RWPE2 (cell line): ENCODE data around the gene ZNF613.
"Not testable (repeated sequence)": the region's sequence is repeated elsewhere in the genome, so short reads cannot be mapped to it uniquely, and the experiment has no call there.

ENCODE experiments used
- ATAC-seq: fragments of 200-7000 bp; cut with Tn5 transposase; 3 replicates; pipeline ENCODE4 v1.9.1; 2021; ENCODE audit warnings: low read depth
- DNase-seq: peaks from one replicate; pipeline ENCODE4 v3.0.0-alpha.2; 2020; ENCODE audit warnings: low spot score
- H3K27ac ChIP-seq: fragments of 450-650 bp; 2 replicates; pipeline ENCODE4 v1.5.1; 2017; ENCODE audit warnings: mild to moderate bottlenecking; ENCODE audit not compliant: poor library complexity, severe bottlenecking
- H3K27me3 ChIP-seq: fragments of 250-450 bp; sonication (Bioruptor Pico); 2 replicates; pipeline ENCODE4 v1.5.1; 2021; ENCODE audit warnings: mild to moderate bottlenecking, moderate library complexity; ENCODE audit not compliant: insufficient read depth, poor library complexity, severe bottlenecking
- H3K36me3 ChIP-seq: fragments of 250-450 bp; sonication (Bioruptor Pico); 2 replicates; pipeline ENCODE4 v1.5.1; 2020; ENCODE audit warnings: low read depth, mild to moderate bottlenecking, moderate library complexity
- H3K4me1 ChIP-seq: fragments of 250-450 bp; sonication (Bioruptor Pico); 2 replicates; pipeline ENCODE4 v1.5.1; 2021; ENCODE audit warnings: mild to moderate bottlenecking, moderate library complexity; ENCODE audit not compliant: insufficient read depth, poor library complexity, severe bottlenecking
- H3K4me3 ChIP-seq: fragments of 250-450 bp; sonication (Bioruptor Pico); 2 replicates; pipeline ENCODE4 v1.5.1; 2021; ENCODE audit warnings: mild to moderate bottlenecking, moderate library complexity; ENCODE audit not compliant: severe bottlenecking
- H3K9me3 ChIP-seq: fragments of 250-450 bp; sonication (Bioruptor Pico); 2 replicates; pipeline ENCODE4 v1.5.1; 2021; ENCODE audit warnings: mild to moderate bottlenecking, moderate library complexity; ENCODE audit not compliant: severe bottlenecking
- TF ChIP-seq, protein P1 (sequence below): fragments of 450-650 bp; IDR thresholded peaks from one replicate; pipeline ENCODE4 v1.5.1; 2017; ENCODE audit warnings: mild to moderate bottlenecking, moderate library complexity; ENCODE audit not compliant: poor library complexity, severe bottlenecking

Gene ZNF613

DNA sequence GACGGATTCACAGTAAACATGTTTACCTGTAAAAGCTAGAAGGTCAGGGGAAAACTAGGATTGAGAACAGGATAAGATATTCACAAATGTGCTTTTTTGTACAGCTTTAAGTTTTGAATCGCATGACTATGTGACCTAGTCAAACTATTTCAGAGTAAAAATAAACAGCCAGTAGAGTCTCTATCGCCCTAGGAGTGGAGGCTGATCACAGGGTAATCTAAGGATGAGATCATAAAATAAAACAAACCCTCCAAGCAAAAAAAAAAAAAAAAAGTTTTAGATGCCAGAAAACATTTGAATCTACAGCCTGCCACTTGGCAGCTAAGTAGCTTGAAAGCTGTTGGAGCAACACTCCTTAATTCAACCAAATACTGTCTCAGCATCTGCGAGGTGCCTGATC, 32.5 kb downstream of the ZNF613 start:
- ATAC-seq = no peak
- H3K4me1 ChIP-seq = no peaks in the 10 kb centered on the region
- TF ChIP-seq, protein P1, sequence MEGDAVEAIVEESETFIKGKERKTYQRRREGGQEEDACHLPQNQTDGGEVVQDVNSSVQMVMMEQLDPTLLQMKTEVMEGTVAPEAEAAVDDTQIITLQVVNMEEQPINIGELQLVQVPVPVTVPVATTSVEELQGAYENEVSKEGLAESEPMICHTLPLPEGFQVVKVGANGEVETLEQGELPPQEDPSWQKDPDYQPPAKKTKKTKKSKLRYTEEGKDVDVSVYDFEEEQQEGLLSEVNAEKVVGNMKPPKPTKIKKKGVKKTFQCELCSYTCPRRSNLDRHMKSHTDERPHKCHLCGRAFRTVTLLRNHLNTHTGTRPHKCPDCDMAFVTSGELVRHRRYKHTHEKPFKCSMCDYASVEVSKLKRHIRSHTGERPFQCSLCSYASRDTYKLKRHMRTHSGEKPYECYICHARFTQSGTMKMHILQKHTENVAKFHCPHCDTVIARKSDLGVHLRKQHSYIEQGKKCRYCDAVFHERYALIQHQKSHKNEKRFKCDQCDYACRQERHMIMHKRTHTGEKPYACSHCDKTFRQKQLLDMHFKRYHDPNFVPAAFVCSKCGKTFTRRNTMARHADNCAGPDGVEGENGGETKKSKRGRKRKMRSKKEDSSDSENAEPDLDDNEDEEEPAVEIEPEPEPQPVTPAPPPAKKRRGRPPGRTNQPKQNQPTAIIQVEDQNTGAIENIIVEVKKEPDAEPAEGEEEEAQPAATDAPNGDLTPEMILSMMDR = no peak
- no peaks in the 10 kb centered on the region for H3K27me3 ChIP-seq
- no peak overlapping the region for H3K27ac ChIP-seq
- no peak overlapping the region for H3K4me3 ChIP-seq
- no peaks in the 10 kb centered on the region for H3K36me3 ChIP-seq
- peaks cover 5% of the 10 kb centered on the region for H3K9me3 ChIP-seq
- DNase-seq = no peak

DNA sequence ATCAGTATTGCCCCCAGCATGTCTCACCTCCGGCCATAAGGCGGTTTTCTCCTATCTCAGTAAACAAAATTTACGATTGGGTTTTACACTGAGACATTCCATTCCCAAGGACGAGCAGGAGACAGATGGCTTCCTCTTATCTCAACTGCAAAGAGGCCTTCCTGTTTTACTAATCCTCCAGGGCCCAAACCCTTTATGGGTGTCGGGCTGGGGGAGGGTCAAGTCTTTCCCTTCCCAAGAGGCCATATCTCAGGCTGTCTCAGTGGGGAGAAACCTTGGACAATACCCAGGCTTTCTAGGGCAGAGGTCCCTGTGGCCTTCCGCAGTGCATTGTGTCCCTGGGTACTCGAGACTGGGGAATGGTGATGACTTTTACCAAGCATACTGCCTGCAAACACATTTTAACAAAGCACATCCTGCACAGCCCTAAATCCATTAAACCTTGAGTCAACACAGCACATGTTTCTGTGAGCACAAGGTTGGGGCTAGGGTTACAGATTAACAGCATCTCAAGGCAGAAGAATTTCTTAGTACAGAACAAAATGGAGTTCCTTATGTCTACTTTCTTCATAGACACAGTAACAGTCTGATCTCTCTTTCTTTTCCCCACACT, 33.5 kb downstream of the ZNF613 start:
- not testable (repeated sequence) for H3K9me3 ChIP-seq, H3K27ac ChIP-seq, H3K36me3 ChIP-seq, ATAC-seq, DNase-seq, H3K4me1 ChIP-seq, H3K27me3 ChIP-seq, H3K4me3 ChIP-seq

DNA sequence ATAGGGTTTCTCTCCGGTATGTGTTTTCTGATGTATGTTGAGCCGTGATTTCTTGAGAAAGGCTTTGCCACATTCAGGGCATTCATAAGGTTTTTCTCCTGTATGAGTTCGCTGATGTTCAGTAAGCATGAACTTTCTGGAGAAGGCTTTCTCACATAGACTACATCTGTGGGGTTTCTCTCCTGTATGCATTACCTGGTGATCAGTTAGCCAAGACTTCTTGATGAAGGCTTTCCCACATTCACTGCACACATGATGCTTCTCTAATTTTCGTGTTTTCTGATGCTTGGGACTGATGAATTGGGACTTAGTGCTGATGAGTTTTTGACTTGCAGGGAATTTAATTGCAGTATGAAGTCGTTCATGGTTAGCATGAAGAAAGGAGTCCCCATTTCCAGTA, 38.3 kb downstream of the ZNF613 start:
- DNase-seq (no peak), ATAC-seq (no peak)
- H3K4me3 ChIP-seq = no peak overlapping the region
- no peak overlapping the region for H3K27ac ChIP-seq
- no peaks in the 10 kb centered on the region for H3K4me1 ChIP-seq
- peaks cover 9% of the 10 kb centered on the region for H3K9me3 ChIP-seq
- H3K27me3 ChIP-seq = no peaks in the 10 kb centered on the region
- TF ChIP-seq, protein P1 = no peak
- peaks cover 27% of the 10 kb centered on the region for H3K36me3 ChIP-seq

DNA sequence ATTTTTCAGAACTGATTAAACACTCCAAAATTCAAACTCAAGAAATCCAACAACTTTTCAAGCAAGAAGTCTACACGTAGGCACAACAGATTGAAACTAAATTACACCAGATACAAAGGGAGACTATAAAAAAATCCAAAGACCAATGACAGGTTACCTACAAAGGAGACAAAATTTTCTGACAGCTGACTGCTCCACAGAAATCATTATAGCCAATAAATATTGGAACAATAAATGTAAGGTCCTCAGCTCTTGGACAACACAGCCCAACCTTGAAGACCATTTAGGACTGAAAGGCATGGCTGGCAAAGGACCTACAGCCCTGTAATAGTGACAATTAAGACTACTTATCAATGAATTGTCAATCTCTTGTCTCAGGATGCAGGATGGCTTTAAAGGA, 43.4 kb downstream of the ZNF613 start:
- TF ChIP-seq, protein P1 = no peak
- Histone ChIP-seq H3K9me3 (peaks cover 21% of the 10 kb centered on the region), H3K27me3 (no peaks in the 10 kb centered on the region), H3K4me3 (no peak overlapping the region), H3K4me1 (no peaks in the 10 kb centered on the region), H3K36me3 (peaks cover 51% of the 10 kb centered on the region), H3K27ac (no peak overlapping the region)
- no peak for DNase-seq
- no peak for ATAC-seq

DNA sequence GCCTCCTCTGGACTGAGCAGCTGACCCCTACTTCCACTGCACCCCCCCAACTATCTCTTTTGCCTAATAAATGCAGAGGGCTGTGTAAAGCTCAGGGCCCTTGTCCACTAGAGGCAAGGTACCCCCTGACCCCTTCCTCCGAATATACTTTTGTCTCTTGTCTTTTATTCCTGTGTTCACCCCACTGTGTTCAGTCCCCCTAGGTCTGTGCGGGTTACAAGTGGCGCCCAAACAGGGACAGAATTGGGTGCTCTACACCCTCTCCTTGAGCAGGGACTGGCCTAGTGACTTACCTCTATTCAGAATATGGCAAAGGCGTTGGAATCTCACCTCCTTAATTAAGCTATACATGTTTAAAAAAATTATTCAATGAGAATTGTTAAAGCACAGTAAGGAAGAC, 44.4 kb downstream of the ZNF613 start:
- no peaks in the 10 kb centered on the region for H3K27me3 ChIP-seq
- no peak for ATAC-seq
- H3K36me3 ChIP-seq = peaks cover 44% of the 10 kb centered on the region
- TF ChIP-seq, protein P1 = no peak
- peaks cover 21% of the 10 kb centered on the region for H3K9me3 ChIP-seq
- no peak overlapping the region for H3K27ac ChIP-seq
- H3K4me1 ChIP-seq = no peaks in the 10 kb centered on the region
- no peak overlapping the region for H3K4me3 ChIP-seq
- DNase-seq = no peak

DNA sequence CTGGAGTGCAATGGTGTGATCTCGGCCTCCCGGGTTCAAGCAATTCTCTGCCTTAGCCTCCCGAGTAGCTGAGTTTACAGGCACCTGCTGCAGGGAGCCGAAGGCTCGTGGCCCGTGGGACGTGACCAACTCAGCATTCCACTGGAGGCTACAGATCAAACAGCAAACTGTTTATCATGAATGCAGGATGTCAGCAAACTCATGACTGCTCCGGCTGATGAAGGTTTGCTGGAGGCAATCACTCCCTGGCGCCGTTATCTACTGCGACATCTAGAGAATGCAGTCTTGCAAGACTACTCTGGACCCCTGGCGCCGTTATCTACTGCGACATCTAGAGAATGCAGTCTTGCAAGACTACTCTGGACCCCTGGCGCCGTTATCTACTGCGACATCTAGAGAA, 48.5 kb downstream of the ZNF613 start:
- not testable (repeated sequence) for H3K4me3 ChIP-seq, ATAC-seq, H3K27me3 ChIP-seq, H3K4me1 ChIP-seq, DNase-seq, H3K27ac ChIP-seq
- Histone ChIP-seq H3K36me3 (peaks cover 30% of the 10 kb centered on the region), H3K9me3 (peaks cover 14% of the 10 kb centered on the region)
